Skeletal muscle satellite cell (primary cell): ENCODE measurements around the gene MYCBP.

ENCODE experiments used
- H3K27me3 ChIP-seq: 2 replicates; pipeline ENCODE4 v1.7.0; 2013; ENCODE audit warnings: low read length; ENCODE audit not compliant: control insufficient read depth, insufficient read depth
- H3K36me3 ChIP-seq: 2 replicates; pipeline ENCODE4 v1.7.0; 2013; ENCODE audit warnings: mild to moderate bottlenecking, control low read depth, low read length; ENCODE audit not compliant: insufficient read depth
- H3K4me1 ChIP-seq: 2 replicates; pipeline ENCODE4 v1.7.0; 2013; ENCODE audit warnings: low read length; ENCODE audit not compliant: control insufficient read depth, insufficient read depth
- H3K4me2 ChIP-seq: 2 replicates; pipeline ENCODE4 v1.7.0; 2013; ENCODE audit warnings: mild to moderate bottlenecking, low read length
- H3K4me3 ChIP-seq: 2 replicates; pipeline ENCODE4 v1.7.0; 2013; ENCODE audit warnings: low read length
- H3K9ac ChIP-seq: 2 replicates; pipeline ENCODE4 v1.7.0; 2013; ENCODE audit warnings: mild to moderate bottlenecking, low read depth, low read length, moderate library complexity
- H3K9me3 ChIP-seq: replicated peaks from 2 replicates; pipeline ENCODE4 v1.7.0; 2013; ENCODE audit warnings: mild to moderate bottlenecking, control low read depth, low read length

Gene MYCBP

GRCh38 chr1:38834937-38835827 is 38.0 kb downstream of the MYCBP start:
- Histone ChIP-seq H3K9ac (no peak overlapping the region), H3K4me3 (no peak overlapping the region), H3K27me3 (peaks cover 26% of the 10 kb centered on the region), H3K4me2 (no peak overlapping the region), H3K9me3 (no peaks in the 10 kb centered on the region), H3K4me1 (peaks cover 6% of the 10 kb centered on the region), H3K36me3 (peaks cover 22% of the 10 kb centered on the region)

- Histone ChIP-seq H3K4me1 (peaks cover 6% of the 10 kb centered on the region), H3K4me3 (no peak overlapping the region), H3K9me3 (no peaks in the 10 kb centered on the region)
Measured at GRCh38 chr1:38834221-38834782, 38.8 kb downstream of the MYCBP start.

GRCh38 chr1:38833146-38833545 is 40.0 kb downstream of the MYCBP start:
- H3K4me3 ChIP-seq, result no peak overlapping the region

More at GRCh38 chr1:38834221-38834782, 38.8 kb downstream of the MYCBP start:
- Histone ChIP-seq H3K4me2 (no peak overlapping the region), H3K9ac (no peak overlapping the region), H3K36me3 (peaks cover 18% of the 10 kb centered on the region), H3K27me3 (peaks cover 34% of the 10 kb centered on the region)

GRCh38 chr1:38832370-38832734 is 40.8 kb downstream of the MYCBP start:
- Histone ChIP-seq H3K4me3 (no peak overlapping the region), H3K36me3 (no peaks in the 10 kb centered on the region), H3K27me3 (peaks cover 44% of the 10 kb centered on the region), H3K9ac (no peak overlapping the region), H3K4me2 (peak overlapping the region; percentile 6), H3K9me3 (no peaks in the 10 kb centered on the region), H3K4me1 (peaks cover 6% of the 10 kb centered on the region)

More at GRCh38 chr1:38833146-38833545, 40.0 kb downstream of the MYCBP start:
- Histone ChIP-seq H3K9ac (no peak overlapping the region), H3K27me3 (peaks cover 38% of the 10 kb centered on the region), H3K4me1 (peaks cover 6% of the 10 kb centered on the region), H3K36me3 (peaks cover 7% of the 10 kb centered on the region), H3K9me3 (no peaks in the 10 kb centered on the region), H3K4me2 (no peak overlapping the region)

- Histone ChIP-seq H3K4me1 (peaks cover 6% of the 10 kb centered on the region), H3K27me3 (peaks cover 47% of the 10 kb centered on the region), H3K4me3 (no peak overlapping the region), H3K9ac (no peak overlapping the region), H3K4me2 (peak overlapping the region; percentile 6), H3K36me3 (no peaks in the 10 kb centered on the region), H3K9me3 (no peaks in the 10 kb centered on the region)
Measured at GRCh38 chr1:38831731-38832369, 41.3 kb downstream of the MYCBP start.

- Histone ChIP-seq H3K4me1 (peaks cover 6% of the 10 kb centered on the region), H3K36me3 (no peaks in the 10 kb centered on the region), H3K9me3 (no peaks in the 10 kb centered on the region), H3K4me3 (no peak overlapping the region), H3K4me2 (no peak overlapping the region), H3K27me3 (peaks cover 71% of the 10 kb centered on the region), H3K9ac (no peak overlapping the region)
Measured at GRCh38 chr1:38829368-38829767, 43.8 kb downstream of the MYCBP start.

GRCh38 chr1:38827318-38827717 is 45.8 kb downstream of the MYCBP start:
- Histone ChIP-seq H3K9me3 (no peaks in the 10 kb centered on the region), H3K4me1 (peaks cover 6% of the 10 kb centered on the region), H3K4me2 (no peak overlapping the region), H3K27me3 (peaks cover 73% of the 10 kb centered on the region), H3K36me3 (no peaks in the 10 kb centered on the region), H3K9ac (no peak overlapping the region), H3K4me3 (no peak overlapping the region)

GRCh38 chr1:38826886-38827285 is 46.3 kb downstream of the MYCBP start:
- Histone ChIP-seq H3K36me3 (no peaks in the 10 kb centered on the region), H3K4me3 (no peak overlapping the region), H3K9me3 (no peaks in the 10 kb centered on the region), H3K27me3 (peaks cover 73% of the 10 kb centered on the region), H3K9ac (no peak overlapping the region), H3K4me2 (no peak overlapping the region), H3K4me1 (peaks cover 2% of the 10 kb centered on the region)

- H3K4me1 ChIP-seq, result no peaks in the 10 kb centered on the region
Measured at GRCh38 chr1:38826262-38826661, 46.9 kb downstream of the MYCBP start.

GRCh38 chr1:38820860-38821259 is 52.3 kb downstream of the MYCBP start:
- H3K9ac ChIP-seq, result no peak overlapping the region
- H3K36me3 ChIP-seq, result no peaks in the 10 kb centered on the region
- H3K4me1 ChIP-seq, result peaks cover 5% of the 10 kb centered on the region
- no peaks in the 10 kb centered on the region for H3K9me3 ChIP-seq
- H3K4me3 ChIP-seq, result no peak overlapping the region
- no peak overlapping the region for H3K4me2 ChIP-seq
- H3K27me3 ChIP-seq, result peaks cover 87% of the 10 kb centered on the region

More at GRCh38 chr1:38826262-38826661, 46.9 kb downstream of the MYCBP start:
- no peak overlapping the region for H3K4me3 ChIP-seq
- no peaks in the 10 kb centered on the region for H3K9me3 ChIP-seq
- no peak overlapping the region for H3K9ac ChIP-seq
- peaks cover 74% of the 10 kb centered on the region for H3K27me3 ChIP-seq
- no peak overlapping the region for H3K4me2 ChIP-seq
- no peaks in the 10 kb centered on the region for H3K36me3 ChIP-seq

- H3K9ac ChIP-seq, result no peak overlapping the region
- peaks cover 5% of the 10 kb centered on the region for H3K4me1 ChIP-seq
- H3K9me3 ChIP-seq, result no peaks in the 10 kb centered on the region
- H3K27me3 ChIP-seq, result peaks cover 88% of the 10 kb centered on the region
- H3K4me3 ChIP-seq, result no peak overlapping the region
- no peaks in the 10 kb centered on the region for H3K36me3 ChIP-seq
- no peak overlapping the region for H3K4me2 ChIP-seq
Measured at GRCh38 chr1:38819516-38819915, 53.6 kb downstream of the MYCBP start.
